NCI-H1694 (cell line): ENCODE results near the gene ABHD11.
"Not testable (repeated sequence)": the region's sequence is repeated elsewhere in the genome, so short reads cannot be mapped to it uniquely, and the experiment has no call there.

Experiments
- DNase-seq: peaks from one replicate; lab custom pipeline; 2025; lab: John Stamatoyannopoulos, UW

The ABHD11 gene

GRCh38 chr7:73742753-73743641 is 4.4 kb upstream of the ABHD11 start:
- DNase-seq, result no peak

GRCh38 chr7:73742338-73742752 is 3.7 kb upstream of the ABHD11 start:
- no peak for DNase-seq

- no peak for DNase-seq
These were observed 3.0 kb upstream of the ABHD11 start for GRCh38 chr7:73741600-73741999.

GRCh38 chr7:73740771-73741170 is 2.2 kb upstream of the ABHD11 start:
- no peak for DNase-seq

- DNase-seq, result no peak
These were observed 1.6 kb upstream of the ABHD11 start for GRCh38 chr7:73740212-73740611.

GRCh38 chr7:73739387-73739767 is 775 bp upstream of the ABHD11 start:
- DNase-seq, result no peak

- DNase-seq, result no peak
These were observed 386 bp downstream of the ABHD11 start for GRCh38 chr7:73738220-73738611.

GRCh38 chr7:73737491-73738219 is 947 bp downstream of the ABHD11 start:
- no peak for DNase-seq

- no peak for DNase-seq
These were observed 1.7 kb downstream of the ABHD11 start for GRCh38 chr7:73736885-73737284.

GRCh38 chr7:73735528-73735905 is 3.1 kb downstream of the ABHD11 start:
- no peak for DNase-seq

GRCh38 chr7:73734619-73735527 is 3.7 kb downstream of the ABHD11 start:
- peak; percentile 87 for DNase-seq

- no peak for DNase-seq
These were observed 6.2 kb downstream of the ABHD11 start for GRCh38 chr7:73732397-73732796.

- DNase-seq, result no peak
These were observed 8.1 kb downstream of the ABHD11 start for GRCh38 chr7:73730485-73730884.

GRCh38 chr7:73728551-73728950 is 10.1 kb downstream of the ABHD11 start:
- no peak for DNase-seq

- DNase-seq, result no peak
These were observed 10.7 kb downstream of the ABHD11 start for GRCh38 chr7:73727952-73728351.

GRCh38 chr7:73726083-73726466 is 12.5 kb downstream of the ABHD11 start:
- no peak for DNase-seq

GRCh38 chr7:73723813-73724212 is 14.8 kb downstream of the ABHD11 start:
- no peak for DNase-seq

GRCh38 chr7:73722785-73723184 is 15.8 kb downstream of the ABHD11 start:
- no peak for DNase-seq

- DNase-seq, result not testable (repeated sequence)
These were observed 16.4 kb downstream of the ABHD11 start for GRCh38 chr7:73722182-73722581.

GRCh38 chr7:73721377-73721817 is 17.2 kb downstream of the ABHD11 start:
- peak; percentile 98 for DNase-seq

GRCh38 chr7:73720443-73720842 is 18.2 kb downstream of the ABHD11 start:
- not testable (repeated sequence) for DNase-seq

GRCh38 chr7:73719806-73720169 is 18.8 kb downstream of the ABHD11 start:
- no peak for DNase-seq
